Measurements from ENCODE around the gene PFN3. TPM values are rescaled to one million over a fixed set of nuclear protein-coding genes. Genes with fewer than 3 reads are reported as not detected.

PFN3 gene
- total RNA-seq, 1 experiment from 2014 or later, result not detected

- H3K27ac Mint-ChIP-seq (ENCODE audit: unreplicated experiment), result no peak overlapping the region
- intact Hi-C loops (cut with micrococcal nuclease; ENCODE audit: unreplicated experiment), result no loop called here
- no peak overlapping the region for H3K4me3 Mint-ChIP-seq (ENCODE audit: unreplicated experiment)
- peaks cover 30% of the 10 kb centered on the region for H3K36me3 Mint-ChIP-seq (ENCODE audit: insufficient read depth, unreplicated experiment)
- no peak for DNase-seq
- no peaks in the 10 kb centered on the region for H3K27me3 Mint-ChIP-seq (ENCODE audit: insufficient read depth, unreplicated experiment)
- Histone ChIP-seq H3K36me3 (ENCODE audit: control insufficient read depth, insufficient read depth, low read length) (peaks cover 5% of the 10 kb centered on the region), H3K4me1 (peaks cover 7% of the 10 kb centered on the region), H3K9me3 (no peaks in the 10 kb centered on the region), H3K27me3 (replicated peaks; ENCODE audit: control insufficient read depth, insufficient read depth, low read length) (no peaks in the 10 kb centered on the region), H3K4me3 (ENCODE audit: low read depth, low read length) (no peak overlapping the region)
- ChIA-PET POLR2A (no interaction called here), CTCF (no interaction called here)
- H3K9me3 Mint-ChIP-seq (ENCODE audit: unreplicated experiment), result no peaks in the 10 kb centered on the region
- no TSS peak for BruUV-seq (replicated peaks)
- H3K4me1 Mint-ChIP-seq (ENCODE audit: low read depth, unreplicated experiment), result no peaks in the 10 kb centered on the region
- no peak for TF ChIP-seq CTCF (IDR thresholded peaks at IDR 0.05; ENCODE audit: insufficient read depth in 1 of 2, low read depth in 1 of 2, low read length in 1 of 2, severe bottlenecking in 1 of 2, unreplicated experiment in 1 of 2)
Observed at GRCh38 chr5:177432839-177433657, 32.6 kb upstream of the PFN3 start.

GRCh38 chr5:177432143-177432838 lies 31.8 kb upstream of the PFN3 start:
- peaks cover 22% of the 10 kb centered on the region for H3K36me3 Mint-ChIP-seq (ENCODE audit: insufficient read depth, unreplicated experiment)
- H3K27me3 Mint-ChIP-seq (ENCODE audit: insufficient read depth, unreplicated experiment), result no peaks in the 10 kb centered on the region
- Histone ChIP-seq H3K4me3 (ENCODE audit: low read depth, low read length) (no peak overlapping the region), H3K4me1 (peaks cover 12% of the 10 kb centered on the region), H3K9me3 (no peaks in the 10 kb centered on the region), H3K27me3 (replicated peaks; ENCODE audit: control insufficient read depth, insufficient read depth, low read length) (no peaks in the 10 kb centered on the region), H3K36me3 (ENCODE audit: control insufficient read depth, insufficient read depth, low read length) (peaks cover 5% of the 10 kb centered on the region)
- no peaks in the 10 kb centered on the region for H3K4me1 Mint-ChIP-seq (ENCODE audit: low read depth, unreplicated experiment)
- DNase-seq, result no peak
- no peaks in the 10 kb centered on the region for H3K9me3 Mint-ChIP-seq (ENCODE audit: unreplicated experiment)
- no peak overlapping the region for H3K4me3 Mint-ChIP-seq (ENCODE audit: unreplicated experiment)
- no peak overlapping the region for H3K27ac Mint-ChIP-seq (ENCODE audit: unreplicated experiment)
- POLR2A ChIA-PET, result no interaction called here
- CTCF ChIA-PET, result no interaction called here
- intact Hi-C loops (cut with micrococcal nuclease; ENCODE audit: unreplicated experiment), result no loop called here
- BruUV-seq (replicated peaks), result no TSS peak
- TF ChIP-seq CTCF (IDR thresholded peaks at IDR 0.05; ENCODE audit: insufficient read depth in 1 of 2, low read depth in 1 of 2, low read length in 1 of 2, severe bottlenecking in 1 of 2, unreplicated experiment in 1 of 2), result no peak

- intact Hi-C loops (cut with micrococcal nuclease; ENCODE audit: unreplicated experiment), result no loop called here
Observed at GRCh38 chr5:177431317-177432142, 31.1 kb upstream of the PFN3 start.

More at GRCh38 chr5:177431317-177432142, 31.1 kb upstream of the PFN3 start:
- Mint-ChIP-seq H3K4me1 (ENCODE audit: low read depth, unreplicated experiment) (no peaks in the 10 kb centered on the region), H3K36me3 (ENCODE audit: insufficient read depth, unreplicated experiment) (peaks cover 17% of the 10 kb centered on the region), H3K27me3 (ENCODE audit: insufficient read depth, unreplicated experiment) (no peaks in the 10 kb centered on the region), H3K4me3 (ENCODE audit: unreplicated experiment) (no peak overlapping the region), H3K9me3 (ENCODE audit: unreplicated experiment) (no peaks in the 10 kb centered on the region), H3K27ac (ENCODE audit: unreplicated experiment) (no peak overlapping the region)
- TF ChIP-seq CTCF (IDR thresholded peaks at IDR 0.05; ENCODE audit: insufficient read depth in 1 of 2, low read depth in 1 of 2, low read length in 1 of 2, severe bottlenecking in 1 of 2, unreplicated experiment in 1 of 2), result no peak
- Histone ChIP-seq H3K9me3 (no peaks in the 10 kb centered on the region), H3K4me3 (ENCODE audit: low read depth, low read length) (no peak overlapping the region), H3K36me3 (ENCODE audit: control insufficient read depth, insufficient read depth, low read length) (peaks cover 5% of the 10 kb centered on the region), H3K27me3 (replicated peaks; ENCODE audit: control insufficient read depth, insufficient read depth, low read length) (no peaks in the 10 kb centered on the region), H3K4me1 (peaks cover 11% of the 10 kb centered on the region)
- no TSS peak for BruUV-seq (replicated peaks)
- CTCF ChIA-PET, result interaction anchor here (1.0 kb wide), 1 partner anchor 27 kb away, joined by 6 read pairs; no protein-coding TSS in a partner anchor
- no peak for DNase-seq
- POLR2A ChIA-PET, result interaction anchor here (0.5 kb wide), 1 partner anchor 61 kb away, joined by 4 read pairs; no protein-coding TSS in a partner anchor
